Measurements from ENCODE around the gene ZNF618. TPM values are rescaled to one million over a fixed set of nuclear protein-coding genes. Genes with fewer than 3 reads are reported as not detected.
"Not testable (repeated sequence)": the region's sequence is repeated elsewhere in the genome, so short reads cannot be mapped to it uniquely, and the experiment has no call there.

ZNF618 gene
- polyA plus RNA-seq, 3 donors from 2014 or later = 1.4 to 4.1 (median 3.9) TPM

DNA sequence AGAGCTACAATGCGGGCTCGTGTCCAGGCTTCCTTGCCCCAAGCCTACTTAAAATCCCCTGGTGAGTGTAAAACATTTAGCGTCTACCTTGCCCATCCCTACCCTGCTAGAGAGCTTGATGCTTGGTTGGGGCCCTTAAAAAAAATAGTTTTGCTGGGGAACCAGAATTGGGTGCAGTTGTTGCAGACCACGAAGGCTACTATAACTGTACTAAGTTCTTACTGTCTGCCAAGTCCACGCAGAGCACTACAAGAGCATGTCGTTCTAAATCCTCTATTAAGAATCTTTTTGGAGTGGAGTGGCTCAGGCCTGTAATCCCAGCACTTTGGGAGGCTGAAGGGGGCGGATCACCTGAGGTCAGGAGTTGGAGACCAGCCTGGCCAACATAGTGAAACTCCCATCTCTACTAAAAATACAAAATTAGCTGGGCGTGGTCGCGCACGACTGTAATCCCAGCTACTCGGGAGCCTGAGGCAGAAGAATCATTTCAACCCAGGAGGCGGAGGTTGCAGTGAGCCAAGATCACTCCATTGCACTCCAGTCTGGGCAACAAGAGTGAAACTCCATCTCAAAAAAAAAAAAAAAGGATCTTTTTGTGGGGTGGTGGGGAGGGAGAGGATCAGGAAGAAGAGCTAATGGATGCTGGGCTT, 206.8 kb downstream of the ZNF618 start:
- not testable (repeated sequence) for H3K36me3 Mint-ChIP-seq; H3K4me3 Mint-ChIP-seq; H3K27me3 Mint-ChIP-seq (ENCODE audit: low read depth in 3 of 3); H3K9me3 Mint-ChIP-seq; H3K27ac Mint-ChIP-seq; DNase-seq; H3K4me1 Mint-ChIP-seq

- no peaks in the 10 kb centered on the region for H3K9me3 Mint-ChIP-seq
- H3K4me1 Mint-ChIP-seq = no peaks in the 10 kb centered on the region
- H3K27me3 Mint-ChIP-seq (ENCODE audit: low read depth in 3 of 3) = peaks cover 0 to 2% (median 2%) of the 10 kb centered on the region in 3 donors
- no peaks in the 10 kb centered on the region for H3K36me3 Mint-ChIP-seq
- H3K4me3 Mint-ChIP-seq = no peak overlapping the region
- H3K27ac Mint-ChIP-seq = no peak overlapping the region
- no peak for DNase-seq
Observed at GRCh38 chr9:114083666-114084065, 207.6 kb downstream of the ZNF618 start.

DNA sequence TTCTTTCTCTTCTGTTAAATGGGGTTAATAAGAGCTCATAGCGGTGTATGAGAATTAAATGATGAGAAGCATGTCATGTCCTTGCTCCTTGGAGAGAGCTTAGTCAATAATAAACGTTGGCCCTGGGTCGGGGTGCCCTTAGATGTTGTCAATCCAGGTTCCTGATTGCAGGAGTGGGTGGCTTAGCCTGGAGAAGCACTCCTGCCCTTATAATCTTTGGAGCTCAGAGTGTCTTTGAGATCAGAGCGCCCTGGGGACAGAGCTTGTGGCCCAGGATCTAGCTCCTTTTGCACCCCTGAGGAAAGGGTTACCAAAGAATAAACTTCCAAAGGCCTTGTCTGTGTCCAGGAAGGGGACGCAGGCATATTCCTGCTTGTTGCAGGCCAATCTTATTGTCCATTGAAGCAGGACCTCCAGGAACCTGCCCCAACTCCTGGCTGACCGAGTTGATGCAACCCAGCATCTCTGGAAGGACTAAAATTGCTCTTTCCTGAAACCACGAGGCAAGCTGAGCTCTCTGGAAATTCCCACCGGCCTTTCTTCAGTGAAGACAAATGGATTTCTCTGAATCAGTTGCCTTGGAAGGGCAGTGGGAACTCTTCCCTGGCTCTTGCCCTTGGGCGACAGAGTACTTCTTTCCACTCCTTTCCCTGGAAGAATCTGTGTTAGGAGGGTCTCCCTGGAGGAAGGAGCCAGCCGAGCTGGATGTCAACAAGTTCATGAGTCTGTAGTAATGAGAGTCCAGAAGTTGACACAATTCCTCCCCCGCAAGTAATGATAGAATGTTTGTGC, 208.4 kb downstream of the ZNF618 start:
- Mint-ChIP-seq H3K27ac (no peak overlapping the region), H3K4me1 (no peaks in the 10 kb centered on the region), H3K36me3 (no peaks in the 10 kb centered on the region)

GRCh38 chr9:114085387-114085789, 209.3 kb downstream of the ZNF618 start:
- Mint-ChIP-seq H3K27ac (no peak overlapping the region), H3K9me3 (no peaks in the 10 kb centered on the region), H3K36me3 (no peaks in the 10 kb centered on the region), H3K4me1 (no peaks in the 10 kb centered on the region), H3K27me3 (ENCODE audit: low read depth in 3 of 3) (peaks cover 0 to 4% (median 0%) of the 10 kb centered on the region in 3 donors), H3K4me3 (no peak overlapping the region)
- DNase-seq = no peak

More for the DNA sequence above, 208.4 kb downstream of the ZNF618 start:
- Mint-ChIP-seq H3K27me3 (ENCODE audit: low read depth in 3 of 3) (peaks cover 0 to 4% (median 0%) of the 10 kb centered on the region in 3 donors), H3K4me3 (no peak overlapping the region), H3K9me3 (no peaks in the 10 kb centered on the region)
- no peak for DNase-seq

DNA sequence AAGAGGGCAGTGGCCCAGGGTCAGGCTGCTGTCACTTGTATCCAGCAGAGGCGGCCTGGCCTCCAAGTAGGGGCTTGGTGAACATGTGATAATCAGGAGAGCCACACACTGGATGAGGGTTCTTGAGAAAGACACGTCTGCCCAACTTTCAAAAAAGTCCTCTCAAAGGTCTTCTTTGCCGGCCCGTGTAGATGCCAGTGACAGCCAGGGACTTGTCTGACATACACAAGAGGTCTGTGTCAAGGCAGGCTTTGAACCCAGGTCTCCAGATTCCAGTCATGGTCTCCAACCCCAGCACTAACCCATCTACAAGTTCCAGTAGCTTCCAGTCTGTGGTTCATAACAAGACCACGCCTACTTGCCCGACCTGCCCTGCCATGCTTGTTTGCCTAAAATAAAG, 209.9 kb downstream of the ZNF618 start:
- DNase-seq = no peak
- H3K9me3 Mint-ChIP-seq = no peaks in the 10 kb centered on the region
- no peaks in the 10 kb centered on the region for H3K4me1 Mint-ChIP-seq
- no peak overlapping the region for H3K4me3 Mint-ChIP-seq
- peaks cover 0 to 4% (median 2%) of the 10 kb centered on the region in 3 donors for H3K27me3 Mint-ChIP-seq (ENCODE audit: low read depth in 3 of 3)
- H3K27ac Mint-ChIP-seq = no peak overlapping the region
- H3K36me3 Mint-ChIP-seq = no peaks in the 10 kb centered on the region

- peaks cover 0 to 4% (median 2%) of the 10 kb centered on the region in 3 donors for H3K27me3 Mint-ChIP-seq (ENCODE audit: low read depth in 3 of 3)
- H3K27ac Mint-ChIP-seq = no peak overlapping the region
- H3K4me1 Mint-ChIP-seq = no peaks in the 10 kb centered on the region
- no peak for DNase-seq
- H3K36me3 Mint-ChIP-seq = no peaks in the 10 kb centered on the region
- no peak overlapping the region for H3K4me3 Mint-ChIP-seq
- H3K9me3 Mint-ChIP-seq = no peaks in the 10 kb centered on the region
Observed at GRCh38 chr9:114086607-114087006, 210.5 kb downstream of the ZNF618 start.

DNA sequence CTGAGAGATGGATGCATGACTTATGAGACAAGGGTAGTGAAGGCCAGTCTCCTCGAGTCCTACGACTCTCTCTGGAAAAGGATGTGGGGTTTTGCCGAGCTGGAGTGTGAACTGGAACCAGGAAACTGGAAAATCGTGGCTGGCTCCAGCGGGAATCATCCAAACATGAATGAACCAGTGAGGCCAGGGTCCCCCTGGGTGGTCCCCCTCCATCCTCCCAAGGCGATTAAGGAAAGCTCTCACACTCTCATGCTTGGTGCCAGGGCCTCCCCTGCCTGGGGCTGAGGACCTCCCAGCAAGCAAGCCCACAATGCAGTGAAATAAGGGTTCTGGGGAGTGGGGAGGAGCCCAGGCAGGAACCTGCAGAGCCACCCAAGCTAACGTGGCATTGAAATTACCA, 211.6 kb downstream of the ZNF618 start:
- Mint-ChIP-seq H3K4me3 (no peak overlapping the region), H3K27me3 (ENCODE audit: low read depth in 3 of 3) (peaks cover 0 to 2% (median 2%) of the 10 kb centered on the region in 3 donors), H3K27ac (no peak overlapping the region), H3K36me3 (no peaks in the 10 kb centered on the region), H3K9me3 (no peaks in the 10 kb centered on the region), H3K4me1 (no peaks in the 10 kb centered on the region)
- no peak for DNase-seq

DNA sequence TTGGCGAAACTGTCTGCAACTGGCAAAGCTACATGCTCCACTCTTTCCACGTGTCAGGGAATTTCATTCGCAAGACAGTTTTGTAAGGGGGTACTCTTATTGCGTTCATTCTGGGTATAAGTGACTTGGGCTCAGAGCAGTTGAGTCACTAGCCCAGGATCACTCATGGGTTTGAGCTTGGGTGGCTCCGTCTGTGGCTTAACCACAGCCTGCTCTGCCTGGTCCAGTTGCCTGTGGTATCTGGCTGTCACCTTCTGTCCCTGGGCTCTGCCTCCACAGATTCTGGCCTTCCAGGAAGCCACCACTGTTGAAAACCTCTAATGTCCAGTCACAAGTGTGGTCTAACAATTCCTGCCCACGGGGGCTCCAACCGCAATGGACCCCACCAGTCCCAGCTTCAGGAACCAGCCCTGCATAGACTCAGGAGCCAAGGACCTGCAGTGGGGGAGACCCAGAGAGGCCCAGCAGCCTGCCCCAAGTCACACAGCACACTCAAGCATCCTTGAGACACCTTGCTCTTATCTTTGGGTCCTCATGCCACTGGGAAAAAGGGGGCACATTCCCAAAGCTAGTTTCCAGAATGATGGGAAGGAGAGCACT, 212.6 kb downstream of the ZNF618 start:
- no peak overlapping the region for H3K27ac Mint-ChIP-seq
- H3K36me3 Mint-ChIP-seq = no peaks in the 10 kb centered on the region
- H3K27me3 Mint-ChIP-seq (ENCODE audit: low read depth in 3 of 3) = peaks cover 0 to 2% (median 2%) of the 10 kb centered on the region in 3 donors
- H3K4me3 Mint-ChIP-seq = no peak overlapping the region
- DNase-seq = no peak
- H3K9me3 Mint-ChIP-seq = no peaks in the 10 kb centered on the region
- no peaks in the 10 kb centered on the region for H3K4me1 Mint-ChIP-seq

- no peak overlapping the region for H3K4me3 Mint-ChIP-seq
- no peak for DNase-seq
- H3K4me1 Mint-ChIP-seq = no peaks in the 10 kb centered on the region
- no peaks in the 10 kb centered on the region for H3K9me3 Mint-ChIP-seq
- H3K27ac Mint-ChIP-seq = peak overlapping the region in 1 of 6 donors; percentile 65
- H3K36me3 Mint-ChIP-seq = no peaks in the 10 kb centered on the region
- H3K27me3 Mint-ChIP-seq (ENCODE audit: low read depth in 3 of 3) = peaks cover 0 to 2% (median 2%) of the 10 kb centered on the region in 3 donors
Observed at GRCh38 chr9:114089206-114089840, 213.2 kb downstream of the ZNF618 start.

DNA sequence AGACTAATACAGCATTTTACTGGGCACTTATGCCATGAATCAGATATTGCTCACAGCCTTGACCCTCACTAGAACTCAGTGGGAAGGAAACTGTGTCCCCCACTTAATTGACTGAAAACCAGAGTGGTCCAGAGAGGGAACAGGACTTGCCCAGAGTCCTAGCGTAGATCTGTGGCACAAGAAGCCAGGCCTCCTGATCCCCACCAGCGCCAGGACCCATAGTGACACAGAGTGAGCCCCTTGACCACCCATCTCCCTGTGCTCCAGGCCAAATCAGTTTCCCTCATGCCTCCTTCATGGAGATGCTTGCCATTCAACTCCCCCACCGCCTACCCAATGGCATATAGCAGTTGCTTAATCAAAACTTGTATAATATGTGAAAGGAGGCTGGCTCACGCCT, 214.7 kb downstream of the ZNF618 start:
- no peaks in the 10 kb centered on the region for H3K9me3 Mint-ChIP-seq
- H3K4me1 Mint-ChIP-seq = no peaks in the 10 kb centered on the region
- no peak for DNase-seq
- no peak overlapping the region for H3K4me3 Mint-ChIP-seq
- no peak overlapping the region for H3K27ac Mint-ChIP-seq
- H3K27me3 Mint-ChIP-seq (ENCODE audit: low read depth in 3 of 3) = peaks cover 2 to 4% (median 3%) of the 10 kb centered on the region in 3 donors
- H3K36me3 Mint-ChIP-seq = no peaks in the 10 kb centered on the region

DNA sequence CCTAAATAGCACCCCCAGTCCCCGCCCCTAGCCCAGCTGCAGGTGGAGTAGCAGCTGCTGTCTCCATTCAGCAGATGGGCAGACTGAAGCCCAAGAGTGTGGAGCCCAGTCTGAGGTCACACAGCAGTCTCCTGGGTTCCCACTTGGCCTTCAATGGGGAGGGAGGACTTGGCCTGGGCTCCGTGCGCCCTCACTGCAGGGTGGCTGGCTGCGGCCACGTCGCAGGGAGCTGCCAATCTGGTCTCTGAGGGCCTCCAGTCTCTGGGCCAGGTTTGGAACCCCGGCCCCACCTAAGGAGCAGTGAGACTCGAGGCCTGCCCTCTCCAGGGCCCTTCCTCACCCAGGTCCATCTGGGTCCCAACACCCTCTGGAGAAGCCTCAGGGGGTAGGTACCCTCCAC, 215.6 kb downstream of the ZNF618 start:
- H3K4me3 Mint-ChIP-seq = no peak overlapping the region
- peaks cover 4 to 10% (median 4%) of the 10 kb centered on the region in 3 donors for H3K27me3 Mint-ChIP-seq (ENCODE audit: low read depth in 3 of 3)
- H3K36me3 Mint-ChIP-seq = no peaks in the 10 kb centered on the region
- no peaks in the 10 kb centered on the region for H3K4me1 Mint-ChIP-seq
- no peaks in the 10 kb centered on the region for H3K9me3 Mint-ChIP-seq
- H3K27ac Mint-ChIP-seq = no peak overlapping the region
- DNase-seq = no peak

DNA sequence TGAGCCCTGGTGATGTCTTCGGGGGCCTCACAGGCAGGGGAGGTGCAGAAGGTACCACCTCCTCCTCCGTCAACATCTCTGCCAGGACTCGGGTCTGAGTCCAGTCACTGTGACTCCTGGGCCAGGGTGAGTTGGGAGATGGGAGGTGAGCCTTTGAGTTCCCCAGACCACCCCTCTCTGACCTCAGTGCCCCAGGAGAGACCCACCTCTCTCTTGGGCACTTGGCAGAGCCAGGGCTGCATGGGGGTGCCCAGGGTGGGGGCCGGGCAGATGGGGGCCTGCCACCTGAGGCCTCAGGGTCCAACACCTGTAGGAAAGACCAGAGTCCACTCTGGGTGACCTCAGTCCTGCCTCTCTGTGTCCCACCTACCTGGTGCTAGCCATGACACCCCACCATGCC, 216.2 kb downstream of the ZNF618 start:
- H3K27ac Mint-ChIP-seq = no peak overlapping the region
- H3K4me1 Mint-ChIP-seq = no peaks in the 10 kb centered on the region
- H3K27me3 Mint-ChIP-seq (ENCODE audit: low read depth in 3 of 3) = peaks cover 4 to 10% (median 4%) of the 10 kb centered on the region in 3 donors
- H3K9me3 Mint-ChIP-seq = no peaks in the 10 kb centered on the region
- DNase-seq = no peak
- H3K36me3 Mint-ChIP-seq = no peaks in the 10 kb centered on the region
- H3K4me3 Mint-ChIP-seq = no peak overlapping the region

DNA sequence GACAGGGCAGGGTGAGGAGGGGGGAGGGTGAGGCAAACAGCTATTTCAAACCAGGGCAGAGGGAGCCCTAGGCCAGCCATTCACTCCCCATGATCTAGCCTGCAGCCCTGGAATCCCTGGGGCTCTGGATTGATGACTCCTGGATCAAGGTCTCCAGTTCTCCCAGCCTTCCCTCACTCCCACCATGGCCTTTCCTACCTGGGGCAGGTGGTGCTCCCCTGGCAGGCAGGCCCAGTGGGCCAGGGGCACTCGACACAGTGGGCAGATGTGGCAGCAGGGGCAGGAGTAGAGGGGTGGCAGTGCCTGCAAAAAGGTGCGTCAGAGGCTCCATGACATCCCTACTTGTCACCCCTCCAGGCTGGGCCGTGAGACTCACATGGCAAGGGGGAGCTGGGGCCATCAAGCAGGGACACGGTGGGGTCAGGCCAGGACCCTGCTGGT, 216.9 kb downstream of the ZNF618 start:
- Mint-ChIP-seq H3K36me3 (no peaks in the 10 kb centered on the region), H3K4me1 (peaks cover 4 to 5% of the 10 kb centered on the region in 2 donors), H3K4me3 (no peak overlapping the region), H3K27me3 (ENCODE audit: low read depth in 3 of 3) (peaks cover 4 to 14% (median 9%) of the 10 kb centered on the region in 3 donors), H3K27ac (no peak overlapping the region), H3K9me3 (no peaks in the 10 kb centered on the region)
- DNase-seq = no peak

Data from immature natural killer cell (primary cell).